Natural killer cell (primary cell): ENCODE data around the gene JAZF1. TPM values are rescaled to one million over a fixed set of nuclear protein-coding genes. Genes with fewer than 3 reads are reported as not detected.
A peak's percentile ranks its signal among the peaks of the same experiment; 100 is the strongest.

Experiments
- ATAC-seq, 3 donors: fragments of 150-1000 bp in 2 of 3; fragments of 200-7000 bp in 1 of 3; cut with Tn5 transposase; 1 replicate in 1 of 3; 2 replicates in 2 of 3; pipeline ENCODE4 v1.10.0; 2021; ENCODE audit warnings: mild to moderate bottlenecking in 2 of 3, moderate library complexity in 2 of 3
- DNase-seq, 2 donors: peaks; one replicate each; pipeline versions ENCODE4 v3.0.0 to v3.0.0-alpha.2; 2013 to 2021; ENCODE audit warnings: mixed read lengths in 1 of 2
- H3K27ac ChIP-seq: one replicate; pipeline ENCODE4 v1.5.1; 2013; ENCODE audit warnings: mild to moderate bottlenecking, low read length
- H3K27me3 ChIP-seq: one replicate; pipeline ENCODE4 v1.6.1; 2013; ENCODE audit warnings: low read length; ENCODE audit not compliant: control insufficient read depth, insufficient read depth
- H3K36me3 ChIP-seq: one replicate; pipeline ENCODE4 v1.6.1; 2013; ENCODE audit warnings: low read length; ENCODE audit not compliant: control insufficient read depth, insufficient read depth
- H3K4me1 ChIP-seq: one replicate; pipeline ENCODE4 v1.6.1; 2013; ENCODE audit warnings: low read length; ENCODE audit not compliant: control insufficient read depth, insufficient read depth
- H3K4me3 ChIP-seq: one replicate; pipeline ENCODE4 v1.5.1; 2013; ENCODE audit warnings: low read length
- H3K9me3 ChIP-seq: one replicate; pipeline ENCODE4 v1.6.1; 2013; ENCODE audit warnings: low read length; ENCODE audit not compliant: control insufficient read depth, insufficient read depth
- H3K27ac Mint-ChIP-seq, 2 donors: one replicate each; pipeline ENCODE4 v1.8.0; 2022; ENCODE audit warnings: mild to moderate bottlenecking in 2 of 2, mixed read lengths in 2 of 2, moderate library complexity in 1 of 2
- H3K27me3 Mint-ChIP-seq, 2 donors: one replicate each; pipeline ENCODE4 v1.8.0; 2022; ENCODE audit warnings: low read depth in 2 of 2, mixed read lengths in 2 of 2
- H3K36me3 Mint-ChIP-seq: one replicate; pipeline ENCODE4 v1.8.0; 2022; ENCODE audit warnings: mixed read lengths
- H3K4me1 Mint-ChIP-seq, 2 donors: one replicate each; pipeline ENCODE4 v1.8.0; 2022; ENCODE audit warnings: mixed read lengths in 2 of 2
- H3K4me3 Mint-ChIP-seq: one replicate; pipeline ENCODE4 v1.8.0; 2022; ENCODE audit warnings: mild to moderate bottlenecking, moderate library complexity, mixed read lengths
- H3K9me3 Mint-ChIP-seq, 2 donors: one replicate each; pipeline ENCODE4 v1.8.0; 2022; ENCODE audit warnings: mixed read lengths in 2 of 2
- WGBS: methylation state at CpG from one replicate; pipeline ENCODE4 v1.1.7; 2013; ENCODE audit warnings: missing lambda C conversion rate; ENCODE audit not compliant: insufficient coverage; 5-methylcytosine and 5-hydroxymethylcytosine counted together
- intact Hi-C: fragments of 100-400 bp; cut with micrococcal nuclease; formaldehyde crosslinking; loops from one replicate; pipeline ENCODE4 v1.14.2; 2022
- total RNA-seq, 4 donors: library from RNA; stranded (reverse); fragments of 120-200 nt in 1 of 4; gene quantifications; one replicate each; pipeline versions ENCODE4 v1.2.3 to v1.2.4, GENCODE V29; 2013 to 2022
- TF ChIP-seq, protein P1 (sequence below): fragments of 200-600 bp; IDR thresholded peaks from one replicate; pipeline ENCODE4 v1.8.0; 2022; ENCODE audit warnings: antibody characterized with exemption

JAZF1 gene
- total RNA-seq, 3 donors from 2014 or later (not counting 1 experiment from before 2014, with no cell fraction given), result 82.5 to 89.7 (median 87.6) TPM

DNA sequence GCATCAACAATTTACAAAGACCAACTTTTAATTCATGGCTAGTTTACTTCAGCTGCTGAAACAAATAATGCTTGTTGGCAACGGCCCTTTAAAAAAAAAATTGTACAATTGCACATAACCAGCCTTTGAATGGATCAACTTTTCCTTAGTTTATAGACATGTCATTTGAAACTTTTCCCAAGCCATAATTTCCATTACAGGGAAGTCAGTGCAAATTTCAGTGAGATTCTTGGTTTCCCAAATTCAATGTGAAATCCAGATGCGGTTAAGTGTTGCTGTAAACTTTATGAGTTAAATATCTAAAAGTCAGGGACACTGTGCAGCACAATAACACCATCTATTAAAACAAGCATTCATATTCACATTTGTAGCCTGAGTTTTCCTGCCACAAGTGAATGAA lies 182.2 kb downstream of the JAZF1 start:
- peaks cover 88 to 92% of the 10 kb centered on the region in 2 donors for H3K4me1 Mint-ChIP-seq
- ATAC-seq, result no peak
- H3K27me3 Mint-ChIP-seq, result no peaks in the 10 kb centered on the region
- H3K9me3 Mint-ChIP-seq, result no peaks in the 10 kb centered on the region
- no peak overlapping the region for H3K27ac ChIP-seq
- H3K36me3 Mint-ChIP-seq, result no peaks in the 10 kb centered on the region
- H3K4me3 Mint-ChIP-seq, result no peak overlapping the region
- TF ChIP-seq, protein P1, sequence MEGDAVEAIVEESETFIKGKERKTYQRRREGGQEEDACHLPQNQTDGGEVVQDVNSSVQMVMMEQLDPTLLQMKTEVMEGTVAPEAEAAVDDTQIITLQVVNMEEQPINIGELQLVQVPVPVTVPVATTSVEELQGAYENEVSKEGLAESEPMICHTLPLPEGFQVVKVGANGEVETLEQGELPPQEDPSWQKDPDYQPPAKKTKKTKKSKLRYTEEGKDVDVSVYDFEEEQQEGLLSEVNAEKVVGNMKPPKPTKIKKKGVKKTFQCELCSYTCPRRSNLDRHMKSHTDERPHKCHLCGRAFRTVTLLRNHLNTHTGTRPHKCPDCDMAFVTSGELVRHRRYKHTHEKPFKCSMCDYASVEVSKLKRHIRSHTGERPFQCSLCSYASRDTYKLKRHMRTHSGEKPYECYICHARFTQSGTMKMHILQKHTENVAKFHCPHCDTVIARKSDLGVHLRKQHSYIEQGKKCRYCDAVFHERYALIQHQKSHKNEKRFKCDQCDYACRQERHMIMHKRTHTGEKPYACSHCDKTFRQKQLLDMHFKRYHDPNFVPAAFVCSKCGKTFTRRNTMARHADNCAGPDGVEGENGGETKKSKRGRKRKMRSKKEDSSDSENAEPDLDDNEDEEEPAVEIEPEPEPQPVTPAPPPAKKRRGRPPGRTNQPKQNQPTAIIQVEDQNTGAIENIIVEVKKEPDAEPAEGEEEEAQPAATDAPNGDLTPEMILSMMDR, result no peak
- intact Hi-C loops, result no loop called here
- peaks cover 13% of the 10 kb centered on the region for H3K4me1 ChIP-seq
- no peak for DNase-seq
- H3K4me3 ChIP-seq, result no peak overlapping the region
- H3K9me3 ChIP-seq, result no peaks in the 10 kb centered on the region
- H3K27ac Mint-ChIP-seq, result peak overlapping the region; percentile 4 to 12
- no peaks in the 10 kb centered on the region for H3K36me3 ChIP-seq
- WGBS, result 75% methylated on average over 2 of the region's 2 CpGs
- no peaks in the 10 kb centered on the region for H3K27me3 ChIP-seq

DNA sequence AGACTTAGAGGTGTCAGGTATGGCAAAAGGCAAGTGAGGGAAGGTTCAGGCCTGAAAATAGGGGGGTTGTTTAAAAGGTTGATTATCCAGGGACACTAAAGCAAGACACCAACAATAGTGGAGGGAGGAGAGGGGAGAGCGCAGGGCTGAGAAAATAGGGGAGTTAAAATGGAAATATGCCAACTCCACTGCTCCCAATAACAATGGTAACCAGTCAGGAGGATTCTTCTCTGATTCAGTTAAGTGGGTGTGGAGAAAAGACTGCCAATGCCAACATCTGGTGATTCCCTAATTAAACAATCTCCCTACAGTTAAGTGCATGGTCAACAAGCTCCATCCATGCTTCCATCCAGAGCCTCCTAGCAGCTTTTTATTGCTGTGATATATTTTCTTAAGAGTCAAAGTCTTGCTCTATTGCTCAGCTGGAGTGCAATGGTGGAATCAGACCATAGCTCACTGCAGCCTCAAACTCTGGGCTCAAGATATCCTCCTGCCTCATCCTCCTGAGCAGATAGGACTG lies 183.3 kb downstream of the JAZF1 start:
- no CpG with 5 or more reads among the region's 1 CpG for WGBS
- H3K4me3 Mint-ChIP-seq, result peak overlapping the region; percentile 45

DNA sequence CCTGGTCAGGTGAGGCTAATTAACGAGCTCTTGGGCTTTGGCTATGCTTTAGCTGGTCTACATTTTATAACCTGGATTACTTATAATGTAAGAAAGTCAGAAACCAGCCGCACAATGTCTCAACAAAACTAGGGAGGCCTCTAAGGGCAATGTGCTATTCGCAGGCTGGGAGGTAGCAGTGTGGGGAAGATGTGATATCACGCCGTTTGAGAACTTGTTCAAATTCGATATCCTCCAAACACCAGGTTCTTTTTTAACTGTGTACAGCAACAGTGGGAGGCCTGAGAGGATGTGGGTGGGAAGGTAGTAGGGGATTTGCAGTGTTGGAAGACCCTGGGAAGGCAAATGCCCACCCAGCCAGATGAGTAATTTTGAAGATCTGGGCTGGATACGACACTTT lies 184.5 kb downstream of the JAZF1 start:
- H3K36me3 Mint-ChIP-seq, result no peaks in the 10 kb centered on the region
- no peaks in the 10 kb centered on the region for H3K9me3 Mint-ChIP-seq
- Histone ChIP-seq H3K4me1 (peaks cover 13% of the 10 kb centered on the region), H3K9me3 (no peaks in the 10 kb centered on the region), H3K27me3 (no peaks in the 10 kb centered on the region), H3K36me3 (no peaks in the 10 kb centered on the region), H3K4me3 (no peak overlapping the region), H3K27ac (peak overlapping the region; percentile 1)
- TF ChIP-seq, protein P1, result no peak
- peak; percentile 42 to 63 (median 60) for ATAC-seq
- H3K27ac Mint-ChIP-seq, result peak overlapping the region; percentile 84 to 85
- peak overlapping the region; percentile 65 for H3K4me3 Mint-ChIP-seq
- DNase-seq, result no peak
- peaks cover 84% of the 10 kb centered on the region in 2 donors for H3K4me1 Mint-ChIP-seq
- intact Hi-C loops, result no loop called here
- no peaks in the 10 kb centered on the region for H3K27me3 Mint-ChIP-seq
- WGBS, result 73% methylated on average over 7 of the region's 7 CpGs

More for the DNA sequence above, 183.3 kb downstream of the JAZF1 start:
- no peak overlapping the region for H3K4me3 ChIP-seq
- Mint-ChIP-seq H3K36me3 (no peaks in the 10 kb centered on the region), H3K27me3 (no peaks in the 10 kb centered on the region), H3K4me1 (peaks cover 89% of the 10 kb centered on the region in 2 donors), H3K27ac (peak overlapping the region; percentile 84 to 85), H3K9me3 (no peaks in the 10 kb centered on the region)
- peaks cover 13% of the 10 kb centered on the region for H3K4me1 ChIP-seq
- no peak overlapping the region for H3K27ac ChIP-seq
- intact Hi-C loops, result no loop called here
- ATAC-seq (no peak), DNase-seq (no peak)
- H3K36me3 ChIP-seq, result no peaks in the 10 kb centered on the region
- TF ChIP-seq, protein P1, result no peak
- no peaks in the 10 kb centered on the region for H3K9me3 ChIP-seq
- no peaks in the 10 kb centered on the region for H3K27me3 ChIP-seq

DNA sequence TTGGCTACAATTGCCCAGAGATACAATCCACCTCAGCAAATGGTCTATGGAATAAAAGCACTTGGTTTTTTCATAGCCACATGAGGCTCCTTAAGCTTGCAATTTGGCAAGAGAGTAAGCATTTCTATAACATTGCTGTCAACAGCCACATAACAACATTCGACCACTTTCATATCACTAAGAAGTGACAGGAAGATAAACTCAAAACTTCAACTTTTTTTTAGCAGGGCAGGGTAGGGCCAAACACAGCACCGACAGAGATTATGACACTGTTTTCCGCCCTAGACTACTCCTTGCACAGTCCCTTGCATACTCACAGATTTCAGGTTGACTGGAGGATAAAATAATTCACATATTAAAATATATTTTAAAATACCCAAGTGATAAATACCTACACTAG lies 185.4 kb downstream of the JAZF1 start:
- 67% methylated on average over 1 of the region's 3 CpGs for WGBS
- peak overlapping the region; percentile 84 to 85 for H3K27ac Mint-ChIP-seq
- no peaks in the 10 kb centered on the region for H3K9me3 ChIP-seq

More for the DNA sequence above, 185.4 kb downstream of the JAZF1 start:
- no peak overlapping the region for H3K27ac ChIP-seq
- H3K4me1 Mint-ChIP-seq, result peaks cover 85 to 88% of the 10 kb centered on the region in 2 donors
- no peaks in the 10 kb centered on the region for H3K9me3 Mint-ChIP-seq
- DNase-seq (no peak), ATAC-seq (peak; percentile 57 to 68 (median 59))
- H3K36me3 Mint-ChIP-seq, result no peaks in the 10 kb centered on the region
- intact Hi-C loops, result no loop called here
- H3K4me3 ChIP-seq, result no peak overlapping the region
- peak overlapping the region; percentile 47 for H3K4me3 Mint-ChIP-seq
- TF ChIP-seq, protein P1, result no peak
- H3K27me3 Mint-ChIP-seq, result no peaks in the 10 kb centered on the region
- H3K4me1 ChIP-seq, result peaks cover 13% of the 10 kb centered on the region
- no peaks in the 10 kb centered on the region for H3K36me3 ChIP-seq
- no peaks in the 10 kb centered on the region for H3K27me3 ChIP-seq
